Cerebellar nuclear complex (tissue), 1 donor: ENCODE results near the gene BTK.
"Not testable (repeated sequence)": the region's sequence is repeated elsewhere in the genome, so short reads cannot be mapped to it uniquely, and the experiment has no call there.

ENCODE experiments used
- DNase-seq, 2 experiments: peaks; one replicate each; lab custom pipeline; 2025; lab: John Stamatoyannopoulos, UW

The BTK gene

DNA sequence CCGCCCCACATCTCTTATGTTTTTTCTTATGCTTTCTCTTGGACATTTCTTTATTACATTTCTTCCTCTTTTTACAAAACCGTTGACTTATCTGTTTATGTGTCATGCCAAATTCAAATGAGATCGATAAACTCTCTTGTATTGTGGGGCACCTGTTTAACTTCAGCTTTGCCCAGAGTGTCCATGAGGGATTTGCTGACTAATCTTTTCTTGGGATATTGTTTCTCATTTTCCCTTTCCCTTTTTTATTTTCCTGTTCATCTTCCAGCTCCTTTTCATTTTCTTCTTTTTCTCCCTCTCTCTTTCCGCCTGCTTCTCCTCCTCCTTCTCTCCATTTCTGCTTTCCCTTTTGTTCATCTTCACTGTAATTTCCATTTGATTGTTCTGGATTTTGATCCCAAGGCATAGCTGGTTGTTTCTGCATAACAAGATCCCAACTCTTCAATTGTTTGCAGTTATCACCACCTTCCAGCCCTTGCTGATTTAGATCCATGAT, 48.2 kb downstream of the BTK start:
- DNase-seq, result no peak

DNA sequence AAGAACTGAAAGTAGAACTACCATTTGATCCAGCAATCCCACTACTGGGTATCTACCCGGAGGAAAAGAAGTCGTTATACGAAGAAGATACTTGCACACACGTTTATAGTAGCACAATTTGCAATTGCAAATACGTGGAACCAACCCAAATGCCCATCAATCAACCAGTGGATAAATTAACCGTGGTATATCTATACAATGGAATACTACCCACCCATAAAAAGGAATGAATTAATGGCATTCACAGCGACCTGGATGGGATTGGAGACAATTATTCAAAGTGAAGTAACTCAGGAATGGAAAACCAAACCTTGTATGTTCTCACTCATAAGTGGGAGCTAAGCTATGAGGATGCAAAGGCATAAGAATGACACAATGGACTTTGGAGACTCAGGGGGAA, 51.7 kb downstream of the BTK start:
- not testable (repeated sequence) for DNase-seq

DNA sequence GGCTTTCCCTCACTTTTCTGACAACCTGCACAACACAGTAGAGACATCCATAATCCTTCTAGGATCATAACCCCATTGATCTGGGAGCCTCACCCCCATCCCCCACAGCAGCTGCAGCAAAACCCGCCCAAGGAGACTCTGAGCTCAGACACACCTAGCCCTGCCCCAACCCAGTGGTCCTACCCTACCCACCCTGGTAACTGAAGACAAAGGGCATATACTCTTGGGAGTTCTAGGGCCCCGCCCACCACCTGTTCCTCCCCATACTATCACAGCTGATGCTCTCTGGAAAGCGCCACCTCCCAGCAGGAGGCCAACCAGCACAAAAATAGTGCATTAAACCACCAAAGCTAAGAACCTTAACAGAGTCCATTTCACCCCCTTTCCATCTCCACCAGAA, 59.4 kb downstream of the BTK start:
- not testable (repeated sequence) for DNase-seq

DNA sequence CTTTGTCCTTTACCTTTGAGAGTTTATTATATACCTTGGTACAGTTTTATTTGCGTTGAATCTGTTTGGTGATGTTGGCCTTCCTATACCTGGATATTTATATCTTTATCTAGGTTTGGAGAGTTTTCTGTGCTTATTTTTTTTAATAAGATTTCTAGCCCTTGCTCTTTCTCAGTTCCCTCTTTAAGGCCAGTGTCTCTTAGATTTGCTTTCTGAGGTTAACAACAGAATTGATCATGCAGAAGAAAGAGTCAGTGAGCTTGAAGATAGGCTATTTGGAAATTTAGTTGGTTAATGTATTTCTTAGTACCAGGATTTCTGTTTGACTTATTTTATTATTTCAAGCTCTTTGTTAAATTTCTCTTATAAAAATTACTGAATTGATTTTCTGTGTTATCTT, 82.2 kb downstream of the BTK start:
- DNase-seq, result no peak
